Suprapubic skin (tissue), 3 donors: ENCODE data around the gene CCDC112.

Source experiments
- EP300 ChIP-seq: sonication (generic); formaldehyde crosslinking; IDR thresholded peaks from one replicate; pipeline ENCODE4 v1.6.1; 2017; ENCODE audit warnings: antibody characterized with exemption
- POLR2A ChIP-seq, 2 donors: fragments of 450-650 bp; IDR thresholded peaks; one replicate each; pipeline ENCODE4 v1.6.1; 2017; ENCODE audit warnings: antibody characterized with exemption in 2 of 2, mild to moderate bottlenecking in 2 of 2, moderate library complexity in 2 of 2
- TF ChIP-seq, protein P1 (sequence below), 2 donors: fragments of 200-600 bp in 1 of 2; fragments of 450-650 bp in 1 of 2; sonication (generic) in 1 of 2; IDR thresholded peaks; one replicate each; pipeline ENCODE4 v1.5.1; 2016 to 2019; ENCODE audit warnings: antibody characterized with exemption in 2 of 2, mild to moderate bottlenecking in 1 of 2, moderate library complexity in 1 of 2

DNA sequence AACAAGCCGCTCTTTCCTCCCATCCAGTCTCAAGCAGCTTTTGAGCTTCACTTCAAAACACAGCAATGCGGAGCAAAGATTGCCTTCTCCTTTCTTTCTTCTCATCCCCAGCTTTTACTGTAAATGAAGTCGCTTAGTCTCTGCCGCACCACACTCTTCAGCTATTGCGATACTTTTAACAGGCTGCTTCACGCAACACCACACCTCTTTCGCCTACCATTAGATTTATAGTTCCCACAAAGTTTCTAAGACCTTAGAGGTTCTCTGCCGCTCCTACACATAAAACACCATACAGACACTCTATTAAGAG is 34.5 kb downstream of the CCDC112 start:
- TF ChIP-seq, protein P1, sequence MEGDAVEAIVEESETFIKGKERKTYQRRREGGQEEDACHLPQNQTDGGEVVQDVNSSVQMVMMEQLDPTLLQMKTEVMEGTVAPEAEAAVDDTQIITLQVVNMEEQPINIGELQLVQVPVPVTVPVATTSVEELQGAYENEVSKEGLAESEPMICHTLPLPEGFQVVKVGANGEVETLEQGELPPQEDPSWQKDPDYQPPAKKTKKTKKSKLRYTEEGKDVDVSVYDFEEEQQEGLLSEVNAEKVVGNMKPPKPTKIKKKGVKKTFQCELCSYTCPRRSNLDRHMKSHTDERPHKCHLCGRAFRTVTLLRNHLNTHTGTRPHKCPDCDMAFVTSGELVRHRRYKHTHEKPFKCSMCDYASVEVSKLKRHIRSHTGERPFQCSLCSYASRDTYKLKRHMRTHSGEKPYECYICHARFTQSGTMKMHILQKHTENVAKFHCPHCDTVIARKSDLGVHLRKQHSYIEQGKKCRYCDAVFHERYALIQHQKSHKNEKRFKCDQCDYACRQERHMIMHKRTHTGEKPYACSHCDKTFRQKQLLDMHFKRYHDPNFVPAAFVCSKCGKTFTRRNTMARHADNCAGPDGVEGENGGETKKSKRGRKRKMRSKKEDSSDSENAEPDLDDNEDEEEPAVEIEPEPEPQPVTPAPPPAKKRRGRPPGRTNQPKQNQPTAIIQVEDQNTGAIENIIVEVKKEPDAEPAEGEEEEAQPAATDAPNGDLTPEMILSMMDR (IDR thresholded peaks at IDR 0.05), result no peak
- TF ChIP-seq POLR2A (IDR thresholded peaks at IDR 0.05) (no peak), EP300 (no peak)
